Astrocyte (in vitro differentiated cells and primary cell): ENCODE results near the gene LSM14A.

Experiments
- CTCF ChIP-seq: IDR thresholded peaks from 2 replicates; pipeline ENCODE4 v1.5.1; 2011; ENCODE audit warnings: low read depth, mild to moderate bottlenecking, inconsistent platforms, low read length, moderate library complexity; ENCODE audit not compliant: insufficient read depth
- EZH2 ChIP-seq: IDR thresholded peaks from 2 replicates; pipeline ENCODE4 v1.6.1; 2012; ENCODE audit warnings: mild to moderate bottlenecking, low read length, inconsistent platforms; ENCODE audit not compliant: insufficient read depth

- TF ChIP-seq CTCF (no peak), EZH2 (no peak)
Observed at GRCh38 chr19:34274284-34274826, 102.1 kb downstream of the LSM14A start.
